DMS153 treated with DMSO at 0.1 percent for 48 hours (cell line): ENCODE data around the gene ZIK1.

ENCODE experiments used
- DNase-seq: peaks from one replicate; lab custom pipeline; 2025; ENCODE audit not compliant: unreplicated experiment; lab: John Stamatoyannopoulos, UW

Gene ZIK1

GRCh38 chr19:57583521-57584416 lies at the start of gene ZIK1:
ZIK1 (plus strand) TSS chr19:57584145; CDS start chr19:57584357, 212 bp downstream.
- DNase-seq = peak; percentile 46

DNA sequence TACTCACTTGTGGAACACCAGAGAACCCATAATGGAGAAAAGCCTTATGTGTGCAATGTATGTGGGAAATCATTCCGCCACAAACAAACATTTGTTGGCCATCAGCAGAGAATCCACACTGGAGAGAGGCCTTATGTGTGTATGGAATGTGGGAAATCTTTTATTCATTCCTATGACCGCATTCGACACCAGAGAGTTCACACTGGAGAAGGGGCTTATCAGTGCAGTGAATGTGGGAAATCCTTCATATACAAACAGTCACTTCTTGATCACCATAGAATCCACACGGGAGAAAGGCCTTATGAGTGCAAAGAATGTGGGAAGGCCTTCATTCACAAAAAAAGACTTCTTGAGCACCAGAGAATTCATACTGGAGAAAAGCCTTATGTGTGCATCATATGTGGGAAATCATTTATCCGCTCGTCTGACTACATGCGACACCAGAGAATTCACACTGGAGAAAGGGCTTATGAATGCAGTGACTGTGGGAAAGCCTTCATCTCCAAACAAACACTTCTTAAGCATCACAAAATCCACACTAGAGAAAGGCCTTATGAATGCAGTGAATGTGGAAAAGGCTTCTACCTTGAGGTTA lies 45.9 kb upstream of the ZIK1 start:
- no peak for DNase-seq

DNA sequence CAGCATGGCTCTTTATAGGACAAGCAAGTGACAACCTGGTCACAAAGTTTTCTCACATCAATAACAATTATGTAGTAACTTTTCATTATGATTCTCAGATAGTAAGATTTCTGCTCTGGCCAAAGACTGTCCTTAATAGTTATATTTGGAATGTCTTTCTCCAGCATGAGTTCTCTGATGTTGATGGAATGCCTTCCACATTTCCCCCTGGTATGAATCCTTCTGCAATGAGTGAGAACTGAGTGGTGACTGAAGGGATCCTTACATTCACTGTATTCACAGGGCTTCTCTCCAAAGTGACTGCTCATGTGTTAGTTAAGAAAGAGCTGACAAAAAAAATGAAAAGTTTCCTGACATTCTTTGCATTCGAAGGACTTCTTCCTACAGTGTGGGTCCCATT lies 37.4 kb upstream of the ZIK1 start:
- DNase-seq = no peak

- DNase-seq = no peak
Measured at GRCh38 chr19:57552432-57552831, 31.5 kb upstream of the ZIK1 start.

DNA sequence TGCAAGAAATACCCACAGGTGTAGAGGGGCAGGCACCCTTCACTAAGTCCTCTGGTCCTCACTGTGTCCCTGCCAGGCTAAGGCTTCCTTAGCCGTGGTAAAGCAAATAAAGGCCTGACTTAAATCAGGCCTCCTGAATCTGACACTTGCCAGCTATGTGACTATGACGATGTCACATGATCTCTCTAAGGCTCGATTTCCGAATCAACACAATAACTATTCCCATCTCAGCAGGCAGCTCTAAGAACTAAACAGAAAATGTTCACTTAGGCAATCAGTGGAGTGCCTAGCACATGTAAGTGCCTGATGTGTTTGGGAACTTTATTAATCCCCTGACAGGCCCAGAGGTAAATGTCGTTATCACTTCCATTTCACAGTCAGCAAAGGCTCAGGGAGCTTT lies 26.3 kb upstream of the ZIK1 start:
- no peak for DNase-seq

- DNase-seq = no peak
Measured at GRCh38 chr19:57558525-57558924, 25.4 kb upstream of the ZIK1 start.

DNA sequence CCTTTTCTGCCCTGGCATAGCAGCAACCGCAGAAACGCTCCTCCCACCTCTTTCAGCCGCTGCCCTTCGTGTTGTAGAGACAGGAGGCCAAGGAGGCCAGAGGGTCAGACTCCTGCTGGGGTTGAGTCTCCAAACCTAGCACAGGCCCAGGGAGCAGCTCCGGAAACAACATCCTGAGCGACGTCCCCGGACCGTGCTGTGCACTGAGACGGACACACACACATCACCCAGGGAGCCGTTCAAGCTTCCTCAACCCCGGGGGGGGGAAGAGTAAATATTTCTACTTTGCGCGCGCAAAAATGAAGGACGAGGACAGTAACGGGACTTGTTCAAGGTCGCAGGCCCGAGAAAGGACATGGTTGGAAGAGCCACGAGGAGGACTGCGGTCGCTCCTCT lies 24.9 kb upstream of the ZIK1 start:
- DNase-seq = no peak

DNA sequence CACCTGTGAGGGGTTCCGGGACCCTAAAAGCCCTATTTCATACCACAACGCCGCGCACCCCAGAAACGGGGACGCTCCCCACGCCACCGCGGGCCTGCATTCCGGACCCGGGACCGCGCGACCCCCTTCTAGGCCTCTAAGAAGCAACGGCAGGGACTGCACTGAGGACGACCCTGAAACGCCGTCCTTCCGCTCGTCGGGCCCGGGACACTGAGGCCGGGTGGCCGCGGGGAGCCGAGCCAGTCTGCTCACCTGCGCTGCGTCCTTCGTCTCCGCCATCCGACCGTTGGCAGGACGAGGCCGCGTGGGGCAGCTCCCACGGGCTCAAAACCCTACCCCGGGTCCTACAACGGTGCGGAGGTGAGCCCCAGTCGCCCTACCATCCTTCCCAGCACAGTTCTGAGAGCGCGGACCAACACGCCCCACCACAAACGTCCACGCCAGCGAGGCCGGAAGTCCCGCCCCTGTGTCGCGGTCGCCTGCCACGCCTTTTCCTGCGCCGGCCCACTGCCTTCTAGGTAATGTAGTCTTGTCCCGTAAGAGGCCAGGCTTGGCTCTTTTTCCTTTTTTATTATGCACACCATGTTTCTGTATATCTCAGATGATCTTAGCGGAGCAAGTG lies 24.4 kb upstream of the ZIK1 start, which contains the start of gene ZNF550:
ZNF550 (minus strand) TSS at position 460 of the 622 bp plus-strand sequence; CDS start at position 279, 181 bp downstream.
- peak; percentile 43 for DNase-seq

DNA sequence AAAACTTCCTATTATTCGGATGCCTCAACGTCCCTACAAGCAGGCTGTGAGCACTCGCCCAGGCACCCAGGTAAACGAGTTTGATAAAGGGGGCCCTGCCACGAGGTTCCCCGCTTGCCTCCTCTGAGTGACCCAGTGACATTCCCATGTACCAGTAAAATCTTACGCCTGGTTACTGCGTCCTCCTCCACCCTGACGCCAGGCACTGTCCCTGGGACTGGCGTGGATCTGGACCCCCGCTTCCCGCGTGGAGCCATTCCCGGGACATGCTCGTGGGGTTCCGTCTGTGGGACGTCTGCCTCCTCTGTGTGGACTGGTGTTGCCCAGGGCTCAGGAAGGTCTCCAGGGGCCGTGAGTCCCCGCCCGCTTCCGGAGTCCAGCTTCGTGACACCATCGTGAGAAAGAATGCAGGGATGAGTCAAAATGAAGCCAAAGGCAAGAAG lies 23.9 kb upstream of the ZIK1 start:
- no peak for DNase-seq

GRCh38 chr19:57563547-57563946 lies 20.4 kb upstream of the ZIK1 start:
- DNase-seq = no peak

DNA sequence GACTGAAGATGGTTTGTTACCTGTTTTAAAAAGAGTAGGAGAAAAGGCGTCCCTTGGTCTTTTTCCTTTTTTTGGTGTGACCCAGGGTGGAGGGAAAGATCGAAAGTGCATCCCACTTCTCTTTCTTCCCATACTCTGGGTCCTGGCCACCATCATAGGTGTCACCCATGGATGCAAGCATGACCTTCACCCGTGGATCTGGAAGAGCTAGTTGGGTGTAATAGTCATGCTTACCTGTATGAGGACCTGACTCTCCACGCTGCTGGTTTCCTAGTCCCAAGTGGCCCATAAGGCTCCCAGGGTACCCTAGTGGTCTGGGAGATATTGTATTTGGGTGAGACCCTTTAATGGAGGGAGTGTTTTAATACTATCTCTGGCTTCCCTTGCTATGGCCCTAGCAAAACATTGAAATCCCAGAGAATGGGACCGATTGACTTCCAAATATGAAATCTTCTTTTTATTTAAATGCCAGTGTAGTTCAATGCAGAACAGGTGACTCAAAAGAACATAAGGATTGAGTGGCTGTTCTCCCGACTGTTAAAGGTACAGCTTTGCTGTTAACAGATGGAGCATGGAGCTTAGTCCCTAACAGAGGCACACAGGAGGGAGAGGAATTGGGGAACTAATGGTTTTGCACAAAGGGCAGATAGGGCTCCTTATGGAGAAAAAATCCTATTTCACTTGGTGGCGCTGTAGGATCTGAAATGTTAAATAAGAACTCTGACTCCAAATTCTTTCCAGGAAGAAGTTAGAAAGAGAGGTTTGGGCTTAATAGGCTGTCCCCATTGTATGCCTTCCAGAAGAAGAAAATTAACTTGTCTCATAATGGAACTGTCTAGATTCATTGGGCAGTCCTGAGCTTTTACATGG lies 17.3 kb upstream of the ZIK1 start:
- DNase-seq = no peak

GRCh38 chr19:57570707-57571106 lies 13.2 kb upstream of the ZIK1 start:
- DNase-seq = no peak

DNA sequence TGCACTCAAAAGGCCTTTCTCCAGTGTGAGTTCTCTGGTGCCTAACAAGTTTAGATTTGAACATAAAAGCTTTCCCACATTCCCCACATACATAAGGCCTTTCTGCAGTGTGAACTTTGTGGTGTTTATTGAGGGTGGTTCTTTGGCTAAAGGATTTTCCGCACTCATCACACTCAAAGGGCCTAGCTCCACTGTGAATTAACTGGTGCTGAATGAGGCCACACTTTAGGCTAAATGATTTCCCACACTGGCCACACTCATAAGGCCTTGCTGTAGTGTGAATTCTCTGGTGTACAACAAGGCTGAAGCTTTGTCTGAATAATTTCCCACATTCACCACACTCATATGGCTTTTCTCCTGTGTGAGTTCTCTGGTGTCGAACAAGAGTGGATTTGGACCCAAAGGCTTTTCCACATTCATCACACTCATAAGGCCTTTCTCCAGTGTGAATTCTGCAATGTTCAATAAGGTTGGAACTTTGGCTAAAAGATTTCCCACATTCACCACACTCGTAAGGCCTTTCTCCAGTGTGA lies 11.5 kb upstream of the ZIK1 start:
- no peak for DNase-seq

- no peak for DNase-seq
Measured at GRCh38 chr19:57576661-57577060, 7.3 kb upstream of the ZIK1 start.

- peak; percentile 93 for DNase-seq
Measured at GRCh38 chr19:57578487-57579205, 5.3 kb upstream of the ZIK1 start, which contains the start of gene ZNF416. ZNF416 (minus strand) TSS chr19:57578911; CDS start chr19:57578704, 207 bp downstream.

DNA sequence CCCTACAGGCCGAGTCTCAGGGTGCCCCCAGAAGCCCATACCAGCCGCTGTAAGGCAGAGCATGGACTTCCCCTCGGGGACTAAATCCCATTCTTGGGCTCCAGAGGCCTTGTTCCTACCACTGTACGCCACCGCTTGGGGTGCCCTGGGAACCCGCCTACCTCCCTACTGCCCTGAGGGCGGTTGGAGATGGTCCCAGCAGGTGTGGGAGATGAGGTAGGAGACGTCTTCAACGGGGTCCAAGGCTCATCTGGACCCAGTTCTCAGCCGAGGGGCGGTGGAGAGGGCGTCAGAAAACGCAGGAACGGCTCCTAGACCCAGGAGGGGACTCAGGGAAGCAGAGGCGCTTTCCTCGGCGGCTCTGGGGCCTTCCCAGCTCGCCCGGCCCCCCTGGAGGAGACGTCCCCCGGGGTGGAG lies 833 bp upstream of the ZIK1 start:
- no peak for DNase-seq

- DNase-seq = no peak
Measured at GRCh38 chr19:57587529-57587928, 3.6 kb downstream of the ZIK1 start.

GRCh38 chr19:57599377-57599760 lies 15.4 kb downstream of the ZIK1 start:
- DNase-seq = no peak

DNA sequence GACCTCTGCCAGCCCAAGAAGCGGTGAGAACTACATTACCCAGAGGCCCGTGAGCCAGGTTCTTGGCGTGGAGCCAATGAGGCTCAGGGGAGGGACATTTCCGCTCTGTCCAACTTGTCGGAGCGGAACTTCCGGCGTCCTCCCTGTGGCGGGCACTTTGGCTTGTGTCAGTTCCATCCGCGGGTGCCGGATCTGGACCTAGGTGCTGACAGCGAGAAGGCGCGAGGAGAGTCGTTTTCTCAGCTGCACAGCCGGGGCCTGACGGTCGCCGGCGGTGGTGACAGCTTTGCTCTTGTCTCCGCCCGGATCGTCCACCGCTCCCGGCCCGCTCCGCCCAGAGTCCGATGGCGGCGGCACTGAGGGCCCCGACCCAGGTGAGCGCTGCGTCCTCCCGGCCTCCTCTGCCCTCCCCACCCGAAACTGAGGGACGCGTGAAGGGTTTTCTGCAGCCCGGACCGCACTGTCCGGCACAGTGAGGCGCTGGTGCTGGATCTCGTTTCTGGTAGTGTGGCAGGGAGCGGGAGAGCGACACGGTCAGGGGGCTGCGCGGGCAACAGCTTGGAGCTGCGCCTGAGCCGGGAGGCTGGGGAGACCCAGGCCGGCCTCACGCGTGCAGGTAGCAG lies 15.9 kb downstream of the ZIK1 start, which contains the start of gene ZNF530:
ZNF530 (plus strand) TSS at position 125 of the 623 bp plus-strand sequence. CDS start 4,461 bp downstream, outside the sequence.
- peak; percentile 86 for DNase-seq
